Bronchial epithelial cell (primary cell): ENCODE data around the gene DPY19L3. TPM values are rescaled to one million over a fixed set of nuclear protein-coding genes. Genes with fewer than 3 reads are reported as not detected.

ENCODE experiments used
- DNase-seq: peaks from one replicate; pipeline ENCODE4 v3.0.0-alpha.2; 2010; ENCODE audit warnings: low read depth
- FAIRE-seq: peaks from 2 replicates; lab custom pipeline; 2011; peaks lifted over from hg19 to GRCh38; lab: Jason Lieb, UNC
- H3K27me3 ChIP-seq: 2 replicates; pipeline ENCODE4 v1.5.1; 2011; ENCODE audit warnings: low read length; ENCODE audit not compliant: control insufficient read depth, insufficient read depth
- H3K36me3 ChIP-seq: 2 replicates; pipeline ENCODE4 v1.5.1; 2011; ENCODE audit warnings: low read length; ENCODE audit not compliant: control insufficient read depth, insufficient read depth
- H3K4me3 ChIP-seq: 2 replicates; pipeline ENCODE4 v1.5.1; 2011; ENCODE audit warnings: mild to moderate bottlenecking, low read depth, low read length, control low read depth
- CTCF ChIP-seq: IDR thresholded peaks from 2 replicates; pipeline ENCODE4 v1.5.1; 2011; ENCODE audit warnings: mild to moderate bottlenecking, moderate library complexity, low read length, control low read depth, inconsistent platforms; ENCODE audit not compliant: insufficient read depth, severe bottlenecking
- total RNA-seq: library from RNA; depleted of rRNA; stranded (reverse); fragments of >200 nt; gene quantifications from 2 replicates; pipeline ENCODE4 v1.2.1, GENCODE V29; 2014

Gene DPY19L3
- total RNA-seq, 1 donor from 2014 or later: 5.8 TPM

- no peak for FAIRE-seq
- Histone ChIP-seq H3K36me3 (no peaks in the 10 kb centered on the region), H3K27me3 (no peaks in the 10 kb centered on the region), H3K4me3 (no peak overlapping the region)
- no peak for DNase-seq
- TF ChIP-seq CTCF: no peak
These were observed 113.5 kb downstream of the DPY19L3 start for GRCh38 chr19:32519023-32519422.

- no peak for DNase-seq
- H3K36me3 ChIP-seq: no peaks in the 10 kb centered on the region
- no peak for FAIRE-seq
- no peak overlapping the region for H3K4me3 ChIP-seq
- no peak for TF ChIP-seq CTCF
- no peaks in the 10 kb centered on the region for H3K27me3 ChIP-seq
These were observed 117.4 kb downstream of the DPY19L3 start for GRCh38 chr19:32522967-32523366.

- FAIRE-seq (no peak), DNase-seq (no peak)
- Histone ChIP-seq H3K27me3 (no peaks in the 10 kb centered on the region), H3K4me3 (no peak overlapping the region), H3K36me3 (no peaks in the 10 kb centered on the region)
- no peak for TF ChIP-seq CTCF
These were observed 121.3 kb downstream of the DPY19L3 start for GRCh38 chr19:32526895-32527294.

- DNase-seq: no peak
- no peak for TF ChIP-seq CTCF
- Histone ChIP-seq H3K27me3 (no peaks in the 10 kb centered on the region), H3K36me3 (no peaks in the 10 kb centered on the region), H3K4me3 (no peak overlapping the region)
- FAIRE-seq: no peak
These were observed 125.2 kb downstream of the DPY19L3 start for GRCh38 chr19:32530773-32531172.

GRCh38 chr19:32532233-32532632 is 126.7 kb downstream of the DPY19L3 start:
- no peaks in the 10 kb centered on the region for H3K36me3 ChIP-seq
- FAIRE-seq (no peak), DNase-seq (no peak)
- TF ChIP-seq CTCF: no peak
- H3K27me3 ChIP-seq: no peaks in the 10 kb centered on the region
- H3K4me3 ChIP-seq: no peak overlapping the region

Other genes with a start within 250 kb of the DPY19L3 start
- 7.0 and 7.1 TPM in 2 replicates for gene ZNF507, start 60.2 kb upstream of the DPY19L3 start, total RNA-seq
- 131 and 159 TPM in 2 replicates for gene PDCD5, start 175.4 kb downstream of the DPY19L3 start, total RNA-seq